Measurements from ENCODE around the gene IRGC. TPM values are rescaled to one million over a fixed set of nuclear protein-coding genes. Genes with fewer than 3 reads are reported as not detected.
"Not testable (repeated sequence)": the region's sequence is repeated elsewhere in the genome, so short reads cannot be mapped to it uniquely, and the experiment has no call there.

The IRGC gene
- total RNA-seq, 4 donors from 2014 or later, result not detected

DNA sequence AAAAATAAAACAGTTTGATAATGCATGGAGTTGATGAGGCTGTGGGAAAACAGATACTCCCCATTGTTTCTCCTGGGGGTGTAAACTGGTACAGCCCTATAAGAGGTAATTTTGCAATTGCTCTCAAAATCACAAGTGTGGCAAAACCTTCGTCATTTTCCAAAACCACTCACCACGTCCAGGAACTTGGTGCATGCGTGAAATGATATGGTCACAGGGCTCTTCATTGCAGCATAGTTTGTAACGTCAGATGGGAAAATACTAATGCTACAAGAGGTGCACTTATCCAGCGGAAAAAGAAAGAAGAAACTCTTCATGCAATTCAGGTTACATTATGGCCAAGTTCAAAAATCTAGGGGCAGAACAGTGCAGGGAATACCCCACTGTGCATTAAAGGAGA, 34.1 kb upstream of the IRGC start:
- no peaks in the 10 kb centered on the region for H3K9me3 ChIP-seq
- H3K4me3 ChIP-seq, result no peak overlapping the region
- no peaks in the 10 kb centered on the region for H3K27me3 ChIP-seq
- TF ChIP-seq, protein P1, sequence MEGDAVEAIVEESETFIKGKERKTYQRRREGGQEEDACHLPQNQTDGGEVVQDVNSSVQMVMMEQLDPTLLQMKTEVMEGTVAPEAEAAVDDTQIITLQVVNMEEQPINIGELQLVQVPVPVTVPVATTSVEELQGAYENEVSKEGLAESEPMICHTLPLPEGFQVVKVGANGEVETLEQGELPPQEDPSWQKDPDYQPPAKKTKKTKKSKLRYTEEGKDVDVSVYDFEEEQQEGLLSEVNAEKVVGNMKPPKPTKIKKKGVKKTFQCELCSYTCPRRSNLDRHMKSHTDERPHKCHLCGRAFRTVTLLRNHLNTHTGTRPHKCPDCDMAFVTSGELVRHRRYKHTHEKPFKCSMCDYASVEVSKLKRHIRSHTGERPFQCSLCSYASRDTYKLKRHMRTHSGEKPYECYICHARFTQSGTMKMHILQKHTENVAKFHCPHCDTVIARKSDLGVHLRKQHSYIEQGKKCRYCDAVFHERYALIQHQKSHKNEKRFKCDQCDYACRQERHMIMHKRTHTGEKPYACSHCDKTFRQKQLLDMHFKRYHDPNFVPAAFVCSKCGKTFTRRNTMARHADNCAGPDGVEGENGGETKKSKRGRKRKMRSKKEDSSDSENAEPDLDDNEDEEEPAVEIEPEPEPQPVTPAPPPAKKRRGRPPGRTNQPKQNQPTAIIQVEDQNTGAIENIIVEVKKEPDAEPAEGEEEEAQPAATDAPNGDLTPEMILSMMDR (IDR thresholded peaks at IDR 0.05), result no peak
- TF ChIP-seq POLR2A (IDR thresholded peaks at IDR 0.05), result no peak
- TF ChIP-seq EP300 (IDR thresholded peaks at IDR 0.05; ENCODE audit: low read depth), result no peak
- no peak for TF ChIP-seq POLR2AphosphoS5 (IDR thresholded peaks at IDR 0.05)
- intact Hi-C loops (cut with DNase I; ENCODE audit: low total_unique reads), result no loop called here
- no peak for DNase-seq
- peaks cover 0 to 10% (median 7%) of the 10 kb centered on the region in 4 donors for H3K4me1 ChIP-seq
- WGBS, 2 donors (ENCODE audit: low coverage in 1 of 2), result 66 to 100% methylated on average over 1 to 5 of the region's 5 CpGs
- H3K27ac ChIP-seq, result no peak overlapping the region
- in situ Hi-C loops (cut with MboI; ENCODE audit: low pct_ligation_motif_present in 1 of 4, low pct_unique_long_range_greater_than_20kb in 1 of 4, low sequenced_read_pairs in 3 of 4), result no loop called here
- H3K36me3 ChIP-seq, result no peaks in the 10 kb centered on the region

DNA sequence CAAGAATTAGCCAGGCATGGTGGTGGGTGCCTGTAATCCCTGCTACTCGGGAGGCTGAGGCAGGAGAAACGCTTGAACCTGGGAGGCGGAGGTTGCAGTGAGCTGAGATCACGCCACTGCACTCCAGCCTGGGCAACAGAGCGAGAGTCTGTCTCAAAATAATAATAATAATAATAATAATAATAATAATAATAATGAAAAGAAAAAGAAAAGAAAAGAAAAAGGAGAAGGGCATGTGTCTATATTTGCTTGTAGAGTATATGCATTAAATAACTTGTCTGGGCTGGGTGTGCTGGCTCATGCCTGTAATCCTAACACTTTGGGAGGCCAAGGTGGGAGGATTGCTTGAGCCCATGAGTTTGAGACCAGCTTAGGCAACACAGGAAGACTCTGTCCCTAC, 33.6 kb upstream of the IRGC start:
- intact Hi-C loops (cut with DNase I; ENCODE audit: low total_unique reads); H3K27ac ChIP-seq; H3K4me3 ChIP-seq; H3K27me3 ChIP-seq; H3K36me3 ChIP-seq; H3K9me3 ChIP-seq; H3K4me1 ChIP-seq; DNase-seq; in situ Hi-C loops (cut with MboI; ENCODE audit: low pct_ligation_motif_present in 1 of 4, low pct_unique_long_range_greater_than_20kb in 1 of 4, low sequenced_read_pairs in 3 of 4): not testable (repeated sequence)
- 91% methylated on average over 5 of the region's 5 CpGs; no CpG with 5 or more reads in 1 of the 2 donors for WGBS, 2 donors (ENCODE audit: low coverage in 1 of 2)

DNA sequence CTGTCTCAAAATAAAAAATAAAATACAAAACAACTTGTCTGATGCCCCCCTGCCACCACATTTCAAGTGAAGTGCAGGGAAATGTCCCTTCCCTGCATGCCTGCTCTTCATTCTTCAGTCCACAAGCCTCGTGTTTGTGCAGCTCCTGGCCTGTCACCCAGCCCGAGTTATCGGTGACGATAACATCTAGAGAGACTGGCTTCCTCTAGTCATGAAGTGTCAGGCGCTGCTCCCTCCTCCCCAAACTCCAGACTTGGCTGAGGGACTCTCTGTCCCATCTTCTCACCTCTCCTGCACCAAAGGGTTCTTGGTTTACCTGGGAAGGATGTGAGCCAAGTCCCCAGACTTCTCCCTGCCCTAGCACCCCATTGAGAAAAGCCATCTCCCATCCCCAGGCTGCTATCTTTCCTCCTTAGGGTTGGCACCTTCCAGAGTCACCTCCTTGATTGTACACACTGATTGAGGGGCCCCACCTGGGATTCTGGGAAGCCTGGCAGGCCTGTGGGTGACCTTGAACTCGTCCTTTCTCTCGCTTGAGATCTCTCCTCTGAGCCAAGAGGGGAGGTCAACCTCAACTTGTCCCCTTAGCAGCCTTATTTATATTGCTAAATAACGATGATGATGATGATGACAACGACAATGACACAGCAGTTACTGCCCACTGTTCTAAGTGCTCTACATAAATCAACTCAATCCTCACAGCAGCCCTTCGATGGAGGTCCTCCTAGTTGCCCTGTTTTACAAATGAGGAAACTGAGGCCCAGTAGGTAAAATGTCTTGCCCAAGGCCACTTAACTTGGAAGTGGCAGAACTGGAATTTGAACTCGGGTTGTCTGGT, 32.8 kb upstream of the IRGC start:
- intact Hi-C loops (cut with DNase I; ENCODE audit: low total_unique reads), result no loop called here

DNA sequence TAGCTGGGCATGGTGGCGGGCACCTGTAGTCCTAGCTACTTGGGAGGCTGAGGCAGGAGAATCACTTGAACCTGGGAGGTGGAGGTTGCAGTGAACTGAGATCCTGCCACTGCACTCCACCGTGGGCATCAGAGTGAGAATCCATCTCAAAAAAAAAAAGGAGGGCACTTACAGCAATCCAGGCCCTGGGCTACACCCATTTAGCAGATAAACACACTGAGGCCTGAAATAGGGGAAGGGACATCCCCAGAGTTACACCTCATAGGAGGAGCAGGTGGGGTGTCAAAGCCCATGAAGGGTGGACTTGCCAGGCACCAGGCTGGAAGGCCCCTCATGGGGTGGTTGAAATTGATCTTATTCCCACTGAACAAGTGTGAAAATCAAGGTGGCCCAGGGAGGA, 32.0 kb upstream of the IRGC start:
- Histone ChIP-seq H3K36me3 (no peaks in the 10 kb centered on the region), H3K27me3 (no peaks in the 10 kb centered on the region), H3K9me3 (no peaks in the 10 kb centered on the region), H3K4me1 (peaks cover 0 to 7% (median 6%) of the 10 kb centered on the region in 4 donors), H3K4me3 (no peak overlapping the region), H3K27ac (no peak overlapping the region)
- no peak for TF ChIP-seq EP300 (IDR thresholded peaks at IDR 0.05; ENCODE audit: low read depth)
- in situ Hi-C loops (cut with MboI; ENCODE audit: low pct_ligation_motif_present in 1 of 4, low pct_unique_long_range_greater_than_20kb in 1 of 4, low sequenced_read_pairs in 3 of 4) (no loop called here), intact Hi-C loops (cut with DNase I; ENCODE audit: low total_unique reads) (no loop called here)
- no peak for DNase-seq
- WGBS, 2 donors (ENCODE audit: low coverage in 1 of 2), result 90% methylated on average over 2 of the region's 2 CpGs; no CpG with 5 or more reads in 1 of the 2 donors

More for the DNA sequence above, 32.8 kb upstream of the IRGC start:
- Histone ChIP-seq H3K4me1 (peaks cover 0 to 10% (median 8%) of the 10 kb centered on the region in 4 donors), H3K27ac (no peak overlapping the region), H3K4me3 (no peak overlapping the region), H3K36me3 (no peaks in the 10 kb centered on the region), H3K9me3 (no peaks in the 10 kb centered on the region), H3K27me3 (no peaks in the 10 kb centered on the region)
- TF ChIP-seq POLR2AphosphoS5 (IDR thresholded peaks at IDR 0.05) (no peak), POLR2A (IDR thresholded peaks at IDR 0.05) (no peak), EP300 (IDR thresholded peaks at IDR 0.05; ENCODE audit: low read depth) (no peak)
- TF ChIP-seq, protein P1 (IDR thresholded peaks at IDR 0.05), result no peak
- in situ Hi-C loops (cut with MboI; ENCODE audit: low pct_ligation_motif_present in 1 of 4, low pct_unique_long_range_greater_than_20kb in 1 of 4, low sequenced_read_pairs in 3 of 4), result no loop called here
- no peak for DNase-seq
- 60 to 70% methylated on average over 1 to 11 of the region's 11 CpGs for WGBS, 2 donors (ENCODE audit: low coverage in 1 of 2)

DNA sequence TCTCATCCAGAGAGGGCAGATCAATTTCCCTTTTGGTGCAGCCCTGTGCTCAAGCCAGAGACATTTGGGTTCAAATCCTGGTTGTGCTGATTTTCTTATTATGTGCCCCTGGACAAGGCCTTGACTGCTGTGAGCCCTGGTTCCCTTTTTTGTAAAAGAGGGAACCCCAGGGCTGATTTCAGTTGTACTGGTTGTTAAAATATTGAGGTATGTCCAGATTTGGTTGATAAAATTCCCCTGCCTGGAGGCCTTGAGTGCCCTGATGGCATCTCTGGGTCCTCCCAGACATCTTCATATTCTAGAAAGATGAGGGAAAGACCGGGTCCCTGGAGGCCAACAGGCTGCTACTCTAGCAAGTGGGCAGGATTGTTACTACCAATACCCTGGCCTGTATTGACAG, 31.6 kb upstream of the IRGC start:
- Histone ChIP-seq H3K36me3 (no peaks in the 10 kb centered on the region), H3K4me3 (no peak overlapping the region), H3K27me3 (no peaks in the 10 kb centered on the region), H3K4me1 (peaks cover 0 to 4% (median 2%) of the 10 kb centered on the region in 4 donors), H3K9me3 (no peaks in the 10 kb centered on the region), H3K27ac (no peak overlapping the region)
- TF ChIP-seq EP300 (IDR thresholded peaks at IDR 0.05; ENCODE audit: low read depth) (no peak), POLR2AphosphoS5 (IDR thresholded peaks at IDR 0.05) (no peak), POLR2A (IDR thresholded peaks at IDR 0.05) (no peak)
- TF ChIP-seq, protein P1 (IDR thresholded peaks at IDR 0.05), result no peak
- DNase-seq, result no peak
- in situ Hi-C loops (cut with MboI; ENCODE audit: low pct_ligation_motif_present in 1 of 4, low pct_unique_long_range_greater_than_20kb in 1 of 4, low sequenced_read_pairs in 3 of 4) (no loop called here), intact Hi-C loops (cut with DNase I; ENCODE audit: low total_unique reads) (no loop called here)
- 81% methylated on average over 1 of the region's 1 CpG; no CpG with 5 or more reads in 1 of the 2 donors for WGBS, 2 donors (ENCODE audit: low coverage in 1 of 2)

Measured in transverse colon (tissue), 4 donors.